Measurements from ENCODE around the gene ZRANB3.
"Not testable (repeated sequence)": the region's sequence is repeated elsewhere in the genome, so short reads cannot be mapped to it uniquely, and the experiment has no call there.

ZRANB3 gene

DNA sequence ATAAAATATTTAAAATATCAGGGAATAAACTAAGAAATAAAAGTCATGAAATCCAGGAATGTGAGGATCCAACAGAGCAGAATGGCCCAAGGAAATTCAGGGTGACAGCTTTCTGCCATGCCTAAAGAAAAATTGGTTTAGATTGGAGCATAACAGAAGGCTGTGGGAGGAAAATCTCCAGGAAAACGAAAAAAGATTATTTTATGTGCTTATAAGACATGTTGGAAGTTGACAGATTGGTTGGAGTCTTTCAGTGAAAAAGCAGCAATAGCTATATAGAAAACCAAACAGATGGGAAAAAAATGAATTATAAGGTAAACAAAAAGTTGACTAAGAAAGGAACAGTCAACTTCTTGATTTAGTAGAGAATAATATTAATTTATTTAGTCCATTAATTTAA lies 203.9 kb downstream of the ZRANB3 start:
- DNase-seq = no peak

DNA sequence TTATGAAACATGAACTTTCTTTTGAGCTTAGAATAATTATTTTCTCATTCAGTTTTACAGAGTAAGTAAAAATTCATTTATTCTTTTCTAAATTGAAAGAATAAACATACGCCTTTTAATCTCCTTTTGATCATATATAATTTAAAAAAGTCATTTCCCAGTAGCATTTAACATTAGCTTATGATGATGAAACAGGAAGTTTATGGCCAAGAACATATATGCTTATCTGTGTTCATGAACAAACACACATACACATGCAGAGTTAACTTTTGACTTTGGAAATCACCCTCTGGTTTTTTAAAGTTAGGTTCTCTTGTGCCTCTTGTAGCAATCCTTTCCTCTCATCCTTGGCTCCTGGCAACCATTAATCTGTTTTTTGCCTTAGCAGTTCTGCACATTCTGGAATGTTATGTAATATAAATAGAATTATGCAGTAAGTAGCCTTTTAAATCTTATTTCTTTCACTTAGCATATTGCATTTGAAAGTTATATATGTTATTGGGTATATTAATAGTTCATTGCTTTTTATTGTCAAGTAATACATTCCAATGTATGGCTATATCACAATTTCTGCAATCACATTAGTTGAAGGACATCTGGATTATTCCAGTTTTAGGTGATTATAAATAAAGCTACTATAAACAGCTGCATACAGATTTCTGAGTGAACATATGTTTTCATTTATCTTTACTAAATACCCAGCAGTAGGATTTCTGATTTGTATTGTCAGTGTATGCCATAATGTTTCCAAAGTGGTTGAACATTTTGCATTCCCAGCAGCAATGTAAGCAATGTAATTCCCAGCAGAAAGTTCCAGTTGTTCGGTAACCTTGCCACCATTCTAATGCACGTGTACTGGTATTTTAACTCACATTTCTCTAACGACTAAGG lies 210.3 kb downstream of the ZRANB3 start:
- no peak for DNase-seq

DNA sequence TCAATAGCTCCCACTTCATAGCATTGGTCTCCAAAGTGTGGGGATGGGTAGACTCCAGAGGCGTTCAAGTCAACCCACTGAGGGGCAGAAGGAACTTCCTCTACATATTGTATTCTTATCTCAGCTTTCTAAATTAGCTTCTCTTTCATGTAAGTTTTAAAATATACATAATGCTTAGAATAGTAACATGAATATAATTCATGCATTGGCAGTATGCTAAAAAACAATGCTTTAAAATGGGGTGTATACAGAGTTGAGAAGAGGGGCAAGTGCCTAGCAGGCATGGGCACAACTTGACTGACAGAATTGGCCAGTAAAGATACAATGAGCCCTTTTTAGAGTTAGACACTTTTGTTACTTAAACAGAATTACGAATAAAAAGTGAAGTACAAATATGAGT lies 212.2 kb downstream of the ZRANB3 start:
- no peak for DNase-seq

DNA sequence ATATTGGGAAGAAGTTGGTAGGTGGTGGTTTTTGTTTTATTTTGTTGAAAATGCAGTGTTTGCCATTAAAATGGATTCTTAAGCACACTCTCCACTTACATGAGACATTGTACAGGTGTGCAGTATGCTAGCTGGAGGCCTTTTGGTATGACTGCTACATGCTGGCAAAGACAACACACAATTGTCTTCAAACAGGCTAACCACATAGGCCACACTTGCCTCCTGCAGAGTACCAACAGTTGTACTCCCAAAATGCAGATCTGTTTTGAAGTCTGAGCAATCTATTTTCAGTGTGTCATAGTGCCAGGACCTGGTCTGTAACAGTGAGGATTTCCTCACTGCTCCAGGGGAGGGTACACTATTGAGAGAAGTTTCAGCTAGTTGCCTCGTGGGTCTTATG lies 213.6 kb downstream of the ZRANB3 start:
- no peak for DNase-seq

DNA sequence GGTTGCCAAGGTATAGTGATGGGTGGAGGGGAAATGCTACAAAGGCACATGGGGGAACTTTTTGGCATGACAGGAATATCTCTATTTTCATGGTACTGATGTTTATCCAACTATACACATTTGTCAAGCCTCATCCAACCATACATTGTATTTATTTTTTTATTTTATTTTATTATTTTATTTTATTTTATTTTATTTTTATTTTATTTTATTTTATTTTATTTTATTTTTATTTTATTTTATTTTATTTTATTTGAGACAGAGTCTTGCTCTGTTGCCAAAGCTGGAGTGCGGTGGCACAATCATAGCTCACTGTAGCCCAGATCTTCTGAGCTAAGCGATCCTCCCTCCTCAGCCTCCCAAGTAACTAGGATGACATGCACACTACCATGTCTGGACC lies 219.1 kb downstream of the ZRANB3 start:
- no peak for DNase-seq

DNA sequence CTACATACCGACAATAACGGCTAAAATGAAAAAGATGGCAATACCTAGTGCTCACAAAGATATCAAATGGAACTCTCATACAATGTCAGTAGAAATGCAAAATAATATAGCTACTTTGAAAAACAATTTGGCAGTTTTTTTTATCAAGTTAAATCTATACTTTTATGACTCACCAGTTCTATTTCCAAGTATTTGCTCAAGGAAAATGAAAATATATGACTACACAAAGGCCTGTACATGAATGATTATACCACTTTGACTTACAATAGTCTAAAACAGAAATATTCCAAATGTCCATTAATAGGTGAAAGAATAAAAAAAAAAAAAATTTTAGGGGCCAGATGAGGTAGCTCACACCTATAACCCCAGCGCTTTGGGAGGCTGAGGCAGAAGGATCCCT lies 219.8 kb downstream of the ZRANB3 start:
- DNase-seq = no peak

DNA sequence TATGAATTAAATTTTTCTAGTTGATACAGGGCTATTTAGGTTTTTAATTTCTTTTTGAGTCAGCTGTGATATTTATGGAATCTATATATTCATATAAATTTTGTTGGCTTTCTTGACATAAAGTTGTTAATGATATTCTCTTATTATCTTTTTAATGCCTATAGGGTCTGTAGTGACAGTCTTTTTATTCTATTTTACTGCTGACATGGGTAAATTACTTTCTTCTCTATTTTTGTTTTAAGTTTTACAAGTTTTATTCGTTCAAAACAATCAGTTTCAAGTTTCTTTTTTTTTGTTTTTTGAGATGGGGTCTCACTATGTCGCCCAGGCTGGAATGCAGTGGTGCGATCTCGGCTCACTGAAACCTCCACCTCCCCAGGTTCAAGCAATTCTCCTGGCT lies 226.3 kb downstream of the ZRANB3 start:
- no peak for DNase-seq

DNA sequence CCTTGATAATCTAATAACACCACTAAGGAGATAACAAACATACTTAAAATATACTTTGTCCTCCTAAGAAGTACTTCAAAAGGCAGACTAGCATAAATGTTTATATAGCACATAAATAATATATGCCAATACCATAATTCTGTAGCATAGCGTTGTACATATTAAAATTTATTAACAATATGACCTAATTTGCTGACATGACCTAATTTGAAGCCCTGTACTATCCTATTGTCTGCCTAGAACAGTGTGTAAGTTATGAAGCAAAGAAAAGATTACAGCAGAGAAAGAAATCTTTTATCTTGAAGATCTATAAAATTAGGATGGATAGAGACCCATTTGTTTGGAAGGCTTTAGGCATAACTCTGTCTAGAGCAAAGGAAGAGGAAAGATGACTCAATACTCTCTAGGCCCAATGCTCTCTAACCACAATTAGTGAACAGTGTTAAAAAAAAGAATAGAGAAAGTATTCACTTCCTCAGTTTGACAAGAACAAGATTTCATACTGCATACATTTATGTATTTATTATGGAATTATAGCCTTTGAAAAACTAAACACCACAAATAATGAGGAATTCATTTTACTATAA lies 231.3 kb downstream of the ZRANB3 start:
- DNase-seq = no peak

DNA sequence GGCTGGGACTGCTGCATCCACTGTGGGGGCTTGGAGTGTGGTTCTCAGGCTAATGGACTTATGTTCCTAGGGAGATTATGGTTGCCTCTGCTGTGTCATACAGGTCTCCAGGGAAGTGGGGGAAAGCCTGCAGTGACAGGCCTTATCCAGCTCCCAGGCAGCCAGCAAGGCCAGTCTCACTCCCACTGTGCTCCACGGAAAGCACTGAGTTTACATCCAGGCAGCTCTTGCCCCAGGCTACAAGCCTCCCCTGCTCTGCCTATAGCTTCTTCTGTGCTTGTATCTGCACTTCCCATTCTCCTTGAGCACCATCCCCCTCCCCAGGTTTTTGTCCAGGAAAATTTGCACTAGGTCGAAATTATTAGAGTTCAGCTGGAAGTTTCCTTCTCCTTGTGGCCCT lies 231.9 kb downstream of the ZRANB3 start:
- no peak for DNase-seq

DNA sequence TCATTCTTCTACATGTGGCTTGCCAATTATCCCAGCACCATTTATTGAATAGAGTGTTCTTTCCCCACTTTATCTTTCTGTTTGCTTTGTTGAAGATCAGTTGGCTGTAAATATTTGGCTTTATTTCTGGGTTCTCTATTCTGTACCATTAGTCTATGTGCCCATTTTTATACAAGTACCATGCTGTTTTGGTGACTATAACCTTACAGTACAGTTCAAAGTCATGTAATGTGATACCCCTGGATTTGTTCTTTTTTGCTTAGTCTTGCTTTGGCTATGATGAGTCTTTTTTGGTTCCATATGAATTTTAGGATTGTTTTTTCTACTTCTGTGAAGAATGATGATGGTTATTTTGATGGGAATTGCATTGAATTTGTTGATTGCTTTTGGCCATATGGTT lies 243.9 kb downstream of the ZRANB3 start:
- DNase-seq = not testable (repeated sequence)

DNA sequence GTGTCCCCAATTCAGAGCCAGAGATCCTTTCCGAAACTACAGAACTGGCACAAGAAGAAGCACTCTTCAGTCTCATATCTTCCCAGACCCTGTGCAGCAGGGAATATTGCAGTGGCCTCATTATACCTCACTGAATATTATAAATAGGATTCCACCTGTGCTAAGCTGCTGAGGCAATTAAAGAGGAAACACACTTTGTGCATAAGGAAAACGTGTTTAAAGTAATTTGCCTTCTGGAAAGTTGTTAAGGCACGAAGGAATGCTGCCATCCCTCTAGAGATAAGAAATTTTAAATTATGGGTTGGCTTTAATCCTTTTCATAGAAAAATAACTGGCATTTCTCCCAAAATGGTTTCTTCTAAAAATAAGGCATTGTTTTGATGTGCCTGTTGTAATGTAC lies 245.6 kb downstream of the ZRANB3 start:
- no peak for DNase-seq

DNA sequence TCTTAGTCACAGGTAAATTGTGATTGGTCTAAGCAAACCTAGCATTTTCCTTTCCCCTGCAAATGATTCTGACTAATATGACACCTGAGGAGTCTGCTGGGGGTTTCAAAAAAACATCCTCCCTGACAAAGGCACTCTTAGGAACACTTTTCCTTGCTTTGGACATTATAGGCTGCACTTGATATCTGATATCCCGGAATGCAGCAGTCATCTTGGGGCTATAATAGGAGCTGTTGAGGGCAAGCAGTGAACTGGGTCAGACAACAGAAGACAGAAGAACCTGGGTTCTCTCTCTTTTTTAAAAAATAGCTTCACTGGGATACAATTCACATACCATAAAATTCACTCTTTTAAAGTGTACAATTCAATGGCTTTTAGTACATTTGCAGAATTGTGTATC lies 249.6 kb downstream of the ZRANB3 start:
- no peak for DNase-seq

DNA sequence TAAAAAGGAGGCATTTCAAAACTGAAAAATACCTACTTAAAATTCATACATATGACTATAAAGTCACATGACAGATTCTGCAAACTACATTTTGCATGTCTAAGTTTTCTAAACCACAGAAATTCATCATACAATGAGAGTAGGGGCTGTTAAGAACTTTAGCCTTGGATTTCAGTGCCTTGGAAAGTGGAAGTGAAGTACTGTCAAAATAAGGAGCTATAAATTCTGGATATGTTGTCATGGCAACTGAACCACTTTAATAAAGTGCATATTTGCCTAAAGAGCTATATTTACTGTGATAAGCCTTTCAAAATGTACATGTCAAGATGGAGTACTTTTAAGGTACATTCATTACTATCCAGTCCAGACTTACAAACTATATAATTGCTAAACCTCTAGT lies 251.8 kb downstream of the ZRANB3 start:
- DNase-seq = no peak

DNA sequence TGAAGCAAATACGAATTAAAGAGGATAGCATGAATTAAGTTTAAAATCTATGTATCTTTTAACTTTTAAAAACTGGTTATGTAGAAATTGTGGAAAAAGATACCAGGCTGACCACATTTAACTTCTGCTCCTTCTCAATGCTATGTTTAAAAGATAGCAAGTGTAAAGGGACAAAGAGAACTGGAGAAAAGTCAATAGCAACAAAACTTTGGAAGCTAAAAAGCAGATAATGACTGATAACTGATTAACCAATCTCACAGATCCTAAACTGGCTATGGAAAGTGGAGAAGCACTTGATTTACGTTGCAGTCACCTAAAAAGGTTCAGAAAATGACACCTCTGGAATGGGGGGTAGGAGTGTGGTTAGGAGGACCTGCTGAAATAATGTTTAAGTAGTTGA lies 254.5 kb downstream of the ZRANB3 start:
- DNase-seq = no peak

DNA sequence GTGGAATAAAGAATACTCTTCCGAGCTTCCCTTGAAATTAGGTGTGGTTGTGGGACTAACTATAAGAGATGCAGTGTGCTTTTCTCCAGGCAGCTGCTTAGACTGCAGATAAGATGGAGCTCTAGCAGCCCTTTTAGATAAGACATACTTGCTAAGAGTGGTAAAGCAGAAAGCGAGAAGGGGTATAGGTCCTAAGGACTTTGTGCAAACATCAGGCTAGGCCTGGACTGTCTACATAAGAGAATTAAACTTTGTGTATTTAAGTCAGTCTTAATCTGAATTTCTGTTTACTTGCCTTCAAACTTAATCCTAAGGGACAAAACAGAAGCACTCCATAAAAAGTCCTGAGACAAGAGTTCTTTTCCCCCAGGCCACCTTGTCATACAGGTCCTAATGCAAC lies 260.0 kb downstream of the ZRANB3 start:
- DNase-seq = no peak

DNA sequence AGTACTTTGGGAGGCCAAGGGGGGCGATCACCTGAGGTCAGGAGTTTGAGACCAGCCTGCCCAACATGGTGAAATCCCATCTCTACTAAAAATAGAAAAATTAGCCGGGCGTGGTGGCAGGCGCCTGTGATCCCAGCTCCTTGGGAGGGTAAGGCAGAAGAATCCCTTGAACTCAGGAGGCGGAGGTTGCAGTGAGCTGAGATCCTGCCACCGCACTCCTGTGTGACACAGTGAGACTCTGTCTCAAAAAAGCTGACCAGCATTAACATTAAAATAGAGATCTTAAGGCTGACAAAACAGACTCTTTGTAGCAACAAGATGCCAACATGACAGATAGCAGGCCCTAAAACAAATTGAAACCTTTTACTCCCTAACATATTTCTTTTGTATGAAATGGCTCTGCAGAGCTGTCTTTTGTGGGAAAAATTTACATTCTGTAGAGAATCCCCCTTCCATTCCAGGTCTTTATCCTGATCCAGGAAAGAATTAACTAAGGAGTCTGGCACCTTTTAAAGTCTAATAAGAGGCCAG lies 265.0 kb downstream of the ZRANB3 start:
- DNase-seq = no peak

DNA sequence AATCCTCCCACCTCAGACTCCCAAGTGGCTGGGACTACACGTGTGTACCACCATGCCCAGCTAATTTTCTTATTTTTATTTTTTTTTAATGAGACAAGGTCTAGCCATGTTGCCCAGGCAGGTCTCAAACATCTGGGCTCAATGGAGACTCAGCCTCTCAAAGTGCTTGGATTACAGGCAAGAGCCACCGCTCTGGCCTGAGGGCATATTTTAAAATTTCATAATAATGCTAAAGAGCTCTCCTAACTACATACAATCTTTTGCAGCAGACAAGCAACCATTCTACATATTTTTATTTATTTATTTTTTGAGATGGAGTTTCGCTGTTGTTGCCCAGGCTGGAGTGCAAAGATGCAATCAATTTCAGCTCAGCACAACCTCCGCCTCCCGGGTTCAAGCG lies 271.9 kb downstream of the ZRANB3 start:
- no peak for DNase-seq

DNA sequence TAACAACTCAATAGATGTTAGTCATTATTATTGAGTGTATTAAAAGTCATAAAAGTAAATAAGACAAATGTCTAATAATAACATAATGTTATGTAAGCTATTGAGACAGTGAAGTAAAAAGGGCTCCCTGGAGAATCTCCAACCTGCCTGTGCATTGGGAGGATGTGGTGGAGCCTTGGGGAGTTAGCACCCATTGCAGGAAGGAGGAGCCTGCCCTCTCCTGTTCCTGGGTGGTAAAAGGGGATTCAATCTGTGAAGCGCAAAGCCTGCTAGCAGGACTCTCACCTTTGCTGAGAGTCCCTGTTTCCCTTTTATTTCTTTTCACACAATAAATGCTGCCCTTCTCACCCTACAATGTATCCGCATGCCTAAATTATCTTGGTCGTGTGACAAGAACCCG lies 272.8 kb downstream of the ZRANB3 start:
- DNase-seq = no peak

DNA sequence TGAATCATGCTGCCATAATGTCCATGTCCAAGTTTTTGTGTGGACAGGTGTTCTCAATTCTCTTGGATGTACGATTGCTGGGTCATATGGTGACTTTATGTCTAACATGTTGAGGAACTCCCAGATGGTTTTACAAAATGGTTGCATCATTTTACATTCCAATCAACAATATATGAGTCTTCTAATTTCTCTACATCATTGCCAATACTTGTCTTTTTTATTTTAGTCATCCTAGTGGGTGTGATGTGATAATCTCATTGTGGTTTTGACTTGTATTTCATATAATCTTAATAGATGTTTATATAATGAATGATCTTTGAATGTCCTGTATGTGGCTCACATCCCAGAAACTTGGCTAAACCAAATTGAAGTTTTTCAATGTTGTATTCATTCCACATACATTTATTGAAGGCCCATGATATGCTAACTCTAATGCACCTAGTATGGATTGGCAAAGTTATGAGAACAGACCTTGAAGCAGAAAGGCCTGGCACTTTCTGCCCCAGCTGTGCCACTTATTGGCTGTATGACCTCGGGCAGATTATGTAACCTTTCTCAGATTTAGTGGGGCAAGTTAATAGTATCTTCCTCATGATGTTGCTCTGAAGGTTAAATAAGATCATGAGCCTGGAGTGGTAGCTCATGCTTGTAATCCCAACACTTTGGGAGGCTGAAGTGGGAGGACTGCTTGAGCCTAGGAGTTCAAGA lies 273.5 kb downstream of the ZRANB3 start:
- no peak for DNase-seq

DNA sequence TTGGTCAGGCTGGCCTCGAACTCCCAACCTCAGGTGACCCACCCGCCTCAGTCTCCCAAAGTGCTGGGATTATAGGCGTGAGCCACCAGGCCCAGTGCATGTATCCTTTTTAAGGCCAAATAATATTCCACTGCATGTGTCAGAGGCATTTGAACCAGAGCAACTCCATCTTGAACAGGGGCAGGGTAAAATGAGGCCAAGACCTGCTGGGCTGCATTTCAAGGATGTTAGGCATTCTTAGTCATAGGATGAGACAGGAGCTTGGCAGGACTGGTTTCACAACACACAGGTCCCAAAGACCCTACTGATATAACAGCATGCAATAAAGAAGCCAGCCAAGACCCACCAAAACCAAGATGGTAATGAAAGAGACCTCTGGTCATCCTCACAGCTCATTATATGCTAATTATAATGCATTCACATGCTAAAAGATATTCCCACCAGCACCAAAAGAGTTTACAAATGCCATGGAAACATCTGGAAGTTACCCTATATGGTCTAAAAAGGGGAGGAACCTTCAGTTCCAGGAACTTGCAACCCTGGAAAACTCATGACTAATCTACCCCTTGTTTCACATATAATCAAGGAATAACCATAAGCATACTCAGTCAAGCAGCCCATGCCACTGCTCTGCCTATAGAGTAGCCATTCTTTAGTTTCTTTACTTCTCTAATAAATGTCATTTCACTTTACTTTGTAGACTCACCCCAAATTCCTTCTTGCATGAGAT lies 274.3 kb downstream of the ZRANB3 start:
- DNase-seq = no peak

DNA sequence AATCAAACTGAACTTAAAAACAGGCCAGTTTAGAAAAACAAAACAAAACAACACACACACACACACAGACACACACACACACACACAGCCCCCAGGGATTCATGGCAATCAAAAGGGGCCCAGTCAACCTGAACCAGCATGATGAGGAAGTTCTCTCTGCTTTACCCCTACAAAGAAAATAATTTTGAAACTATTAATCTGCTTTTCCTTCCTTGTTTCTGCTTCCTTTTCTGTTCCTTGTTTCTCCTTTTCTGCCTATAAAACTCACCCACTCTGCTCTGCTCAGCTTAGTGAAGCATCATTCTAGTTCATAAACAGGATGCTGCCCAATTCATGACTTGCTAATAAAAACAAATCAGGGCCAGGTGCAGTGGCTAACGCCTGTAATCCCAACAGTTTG lies 275.8 kb downstream of the ZRANB3 start:
- no peak for DNase-seq

DNA sequence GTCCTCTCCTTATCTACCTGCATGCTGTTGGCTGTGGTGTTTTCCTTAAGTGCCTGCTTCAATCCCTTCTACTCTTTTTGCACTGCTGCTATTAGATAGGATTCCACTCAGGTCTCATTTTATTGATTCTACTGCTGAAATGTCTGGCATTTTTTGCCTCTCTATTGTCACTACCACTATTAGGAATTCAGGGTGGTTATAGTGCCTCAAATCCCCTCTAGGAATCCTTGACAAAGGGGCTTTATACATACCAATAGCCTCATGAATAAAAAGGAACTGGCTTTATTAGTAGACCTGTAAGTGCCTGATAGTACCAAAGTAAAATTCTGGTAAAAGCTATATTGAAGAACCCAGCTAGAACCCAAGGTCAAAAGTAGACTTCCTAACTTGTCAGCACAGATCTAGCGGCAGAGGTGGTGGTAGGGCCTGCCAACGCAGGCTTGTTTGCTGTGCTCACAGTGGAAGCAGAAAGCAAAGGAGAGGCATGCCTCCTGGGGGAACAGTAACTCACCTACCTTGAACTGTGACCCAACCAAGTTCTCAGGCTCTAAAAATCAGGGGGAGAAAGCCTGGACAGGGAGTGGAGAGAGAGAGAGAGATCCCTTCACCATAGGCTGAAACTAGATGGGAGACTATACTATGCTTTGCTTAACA lies 278.1 kb downstream of the ZRANB3 start:
- no peak for DNase-seq

All from right kidney (tissue), 1 donor.